Neural cell (in vitro differentiated cells): ENCODE measurements around the gene PODNL1. TPM values are rescaled to one million over a fixed set of nuclear protein-coding genes. Genes with fewer than 3 reads are reported as not detected.

Experiments
- H2AFZ ChIP-seq: fragments of 200-600, 300-800 bp; sonication (generic), shearing (Covaris generic); 2 replicates; pipeline ENCODE4 v1.6.0; 2014; ENCODE audit warnings: low read depth, mild to moderate bottlenecking, antibody characterized with exemption, low read length, moderate library complexity
- H3F3A ChIP-seq: fragments of 200-600 bp; shearing (Covaris generic); 2 replicates; pipeline ENCODE4 v1.6.1; 2016; ENCODE audit warnings: mild to moderate bottlenecking, moderate library complexity, mixed read lengths, antibody characterized with exemption, low read length; ENCODE audit not compliant: insufficient read depth, poor library complexity, severe bottlenecking
- H3K27ac ChIP-seq: fragments of 200-600, 300-800 bp; sonication (generic), shearing (Covaris generic); 2 replicates; pipeline ENCODE4 v1.5.1; 2014; ENCODE audit warnings: mild to moderate bottlenecking, low read length, moderate library complexity
- H3K27me3 ChIP-seq: fragments of 300-800, 200-600 bp; sonication (generic), shearing (Covaris generic); 2 replicates; pipeline ENCODE4 v1.6.0; 2014; ENCODE audit warnings: mild to moderate bottlenecking, low read depth, low read length, moderate library complexity; ENCODE audit not compliant: insufficient read depth
- H3K36me3 ChIP-seq: fragments of 300-800, 200-600 bp; sonication (generic), shearing (Covaris generic); 2 replicates; pipeline ENCODE4 v1.5.1; 2014; ENCODE audit warnings: mild to moderate bottlenecking, antibody characterized with exemption, low read length, moderate library complexity; ENCODE audit not compliant: insufficient read depth
- H3K4me2 ChIP-seq: fragments of 300-800, 200-600 bp; sonication (generic), shearing (Covaris generic); 2 replicates; pipeline ENCODE4 v1.6.0; 2014; ENCODE audit warnings: mild to moderate bottlenecking, low read length
- H3K4me3 ChIP-seq: fragments of 300-800, 200-600 bp; sonication (generic), shearing (Covaris generic); 2 replicates; pipeline ENCODE4 v1.5.1; 2014; ENCODE audit warnings: mild to moderate bottlenecking, low read length, moderate library complexity
- H3K79me2 ChIP-seq: fragments of 200-600 bp; shearing (Covaris generic); replicated peaks from 2 replicates; pipeline ENCODE4 v1.6.0; 2014; ENCODE audit warnings: mild to moderate bottlenecking, low read length, moderate library complexity; ENCODE audit not compliant: insufficient read depth
- H3K9ac ChIP-seq: fragments of 300-800, 200-600 bp; sonication (generic), shearing (Covaris generic); 2 replicates; pipeline ENCODE4 v1.6.1; 2016; ENCODE audit warnings: mild to moderate bottlenecking, low read length, mixed read lengths
- H3K9me2 ChIP-seq: fragments of 200-600 bp; shearing (Covaris generic); 2 replicates; pipeline ENCODE4 v1.6.1; 2016; ENCODE audit warnings: mild to moderate bottlenecking, low read length, mixed read lengths; ENCODE audit not compliant: insufficient read depth
- H3K9me3 ChIP-seq: fragments of 200-600, 300-800 bp; sonication (generic), shearing (Covaris generic); 2 replicates; pipeline ENCODE4 v1.6.1; 2016; ENCODE audit warnings: mild to moderate bottlenecking, mixed run types, low read length, moderate library complexity, mixed read lengths
- H4K20me1 ChIP-seq: fragments of 200-600 bp; shearing (Covaris generic); 2 replicates; pipeline ENCODE4 v1.6.1; 2016; ENCODE audit warnings: mild to moderate bottlenecking, mixed run types; ENCODE audit not compliant: insufficient read depth
- EP300 ChIP-seq: fragments of 450-650 bp; conservative IDR thresholded peaks from 2 replicates; pipeline ENCODE4 v1.6.1; 2014; ENCODE audit warnings: antibody characterized with exemption, mild to moderate bottlenecking, moderate library complexity; ENCODE audit not compliant: poor library complexity, severe bottlenecking
- EZH2 ChIP-seq: fragments of 200-600, 300-800 bp; shearing (Covaris generic), sonication (generic); IDR thresholded peaks from 2 replicates; pipeline ENCODE4 v1.6.1; 2014; ENCODE audit warnings: antibody characterized with exemption, low read length, borderline replicate concordance, mild to moderate bottlenecking; ENCODE audit not compliant: insufficient read depth, poor library complexity, severe bottlenecking
- MXI1 ChIP-seq: fragments of 450-650 bp; conservative IDR thresholded peaks from 2 replicates; pipeline ENCODE4 v1.6.1; 2014; ENCODE audit warnings: antibody characterized with exemption, mild to moderate bottlenecking; ENCODE audit not compliant: poor library complexity, severe bottlenecking
- RAD21 ChIP-seq: fragments of 450-650 bp; conservative IDR thresholded peaks from 2 replicates; pipeline ENCODE4 v1.6.1; 2014; ENCODE audit warnings: antibody characterized with exemption, mild to moderate bottlenecking, moderate library complexity
- REST ChIP-seq: IDR thresholded peaks from 2 replicates; pipeline ENCODE4 v1.6.1; 2012; ENCODE audit warnings: borderline replicate concordance
- SMC3 ChIP-seq: fragments of 450-650 bp; conservative IDR thresholded peaks from 2 replicates; pipeline ENCODE4 v1.6.1; 2014; ENCODE audit warnings: antibody characterized with exemption, mild to moderate bottlenecking, moderate library complexity; ENCODE audit not compliant: poor library complexity
- TAF1 ChIP-seq: IDR thresholded peaks from 2 replicates; pipeline ENCODE4 v1.6.1; 2012; ENCODE audit warnings: low read depth
- polyA plus RNA-seq: library from polyadenylated mRNA; depleted of rRNA; stranded (reverse); fragments of >200 nt; gene quantifications from 2 replicates; pipeline ENCODE4 v1.2.3, GENCODE V29; 2014

Gene PODNL1
- polyA plus RNA-seq, 1 donor from 2014 or later = not detected

- H3K9ac ChIP-seq = no peak overlapping the region
- no peaks in the 10 kb centered on the region for H3K79me2 ChIP-seq
- no peaks in the 10 kb centered on the region for H3F3A ChIP-seq
- no peak overlapping the region for H3K4me3 ChIP-seq
- H3K27me3 ChIP-seq = no peaks in the 10 kb centered on the region
- no peak overlapping the region for H2AFZ ChIP-seq
- no peaks in the 10 kb centered on the region for H3K9me3 ChIP-seq
- TF ChIP-seq SMC3 (no peak), REST (no peak), EZH2 (no peak)
- H3K4me2 ChIP-seq = no peak overlapping the region
- H3K36me3 ChIP-seq = no peaks in the 10 kb centered on the region
- H4K20me1 ChIP-seq = no peaks in the 10 kb centered on the region
- no peak overlapping the region for H3K27ac ChIP-seq
- no peaks in the 10 kb centered on the region for H3K9me2 ChIP-seq
Observed at GRCh38 chr19:13977803-13978202, 39.6 kb upstream of the PODNL1 start.

GRCh38 chr19:13976446-13976845, 38.2 kb upstream of the PODNL1 start:
- Histone ChIP-seq H3K36me3 (no peaks in the 10 kb centered on the region), H3K27me3 (no peaks in the 10 kb centered on the region), H3K4me3 (no peak overlapping the region), H3K9me2 (no peaks in the 10 kb centered on the region), H3K4me2 (no peak overlapping the region), H4K20me1 (no peaks in the 10 kb centered on the region), H3K9ac (no peak overlapping the region), H2AFZ (no peak overlapping the region), H3K79me2 (no peaks in the 10 kb centered on the region), H3F3A (no peaks in the 10 kb centered on the region), H3K9me3 (no peaks in the 10 kb centered on the region), H3K27ac (no peak overlapping the region)
- no peak for TF ChIP-seq EP300
- TF ChIP-seq SMC3 = no peak
- TF ChIP-seq MXI1 = no peak
- no peak for TF ChIP-seq TAF1
- TF ChIP-seq EZH2 = no peak
- TF ChIP-seq RAD21 = no peak
- TF ChIP-seq REST = no peak
